Epithelial cell of esophagus (primary cell): ENCODE data around the gene MACF1.
"Not testable (repeated sequence)": the region's sequence is repeated elsewhere in the genome, so short reads cannot be mapped to it uniquely, and the experiment has no call there.

Experiments
- DNase-seq: peaks from one replicate; pipeline ENCODE4 v3.0.0; 2010; ENCODE audit warnings: low read depth
- H3K4me3 ChIP-seq: 2 replicates; pipeline ENCODE4 v1.5.1; 2011; ENCODE audit warnings: mild to moderate bottlenecking, low read length, control low read depth
- CTCF ChIP-seq: IDR thresholded peaks from 2 replicates; pipeline ENCODE4 v1.5.1; 2011; ENCODE audit warnings: low read depth, mild to moderate bottlenecking, low read length, control low read depth, inconsistent platforms; ENCODE audit not compliant: insufficient read depth; ENCODE audit errors: missing control alignments

The MACF1 gene

GRCh38 chr1:39205781-39206464, 1.4 kb downstream of the MACF1 start:
- TF ChIP-seq CTCF, result no peak
- no peak for DNase-seq
- no peak overlapping the region for H3K4me3 ChIP-seq

- not testable (repeated sequence) for H3K4me3 ChIP-seq, DNase-seq
These were observed 3.9 kb downstream of the MACF1 start for GRCh38 chr1:39208360-39208759.

- DNase-seq, result no peak
- no peak overlapping the region for H3K4me3 ChIP-seq
- no peak for TF ChIP-seq CTCF
These were observed 6.2 kb downstream of the MACF1 start for GRCh38 chr1:39210649-39211048.

- DNase-seq, result no peak
- TF ChIP-seq CTCF, result no peak
- H3K4me3 ChIP-seq, result no peak overlapping the region
These were observed 8.0 kb downstream of the MACF1 start for GRCh38 chr1:39212499-39212898.

GRCh38 chr1:39213511-39214002, 9.1 kb downstream of the MACF1 start:
- TF ChIP-seq CTCF, result no peak
- no peak overlapping the region for H3K4me3 ChIP-seq
- DNase-seq, result peak; percentile 50

GRCh38 chr1:39214021-39214713, 9.7 kb downstream of the MACF1 start:
- no peak for TF ChIP-seq CTCF
- no peak overlapping the region for H3K4me3 ChIP-seq
- DNase-seq, result peak; percentile 76

GRCh38 chr1:39214714-39214997, 10.2 kb downstream of the MACF1 start:
- TF ChIP-seq CTCF, result no peak
- peak; percentile 76 for DNase-seq
- H3K4me3 ChIP-seq, result no peak overlapping the region
